HFFc6 (cell line): ENCODE results near the gene TFAP2E. TPM values are rescaled to one million over a fixed set of nuclear protein-coding genes. Genes with fewer than 3 reads are reported as not detected.
A peak's percentile ranks its signal among the peaks of the same experiment; 100 is the strongest.

ENCODE experiments used
- DNase-seq: peaks from one replicate; pipeline ENCODE4 v3.0.0-alpha.2; 2018
- H3K27ac Mint-ChIP-seq: 2 replicates; pipeline ENCODE4 v1.8.0; 2020; ENCODE audit warnings: mild to moderate bottlenecking, mixed read lengths
- H3K27me3 Mint-ChIP-seq: 2 replicates; pipeline ENCODE4 v1.8.0; 2021; ENCODE audit warnings: mild to moderate bottlenecking, moderate library complexity, mixed read lengths; ENCODE audit not compliant: insufficient read depth
- H3K36me3 Mint-ChIP-seq: 2 replicates; pipeline ENCODE4 v1.8.0; 2021; ENCODE audit warnings: low read depth, mixed read lengths
- H3K4me1 Mint-ChIP-seq: 2 replicates; pipeline ENCODE4 v1.8.0; 2020; ENCODE audit warnings: low read depth, mixed read lengths
- H3K4me3 Mint-ChIP-seq: 2 replicates; pipeline ENCODE4 v1.8.0; 2020; ENCODE audit warnings: mild to moderate bottlenecking, moderate library complexity, mixed read lengths
- H3K9me3 Mint-ChIP-seq: 2 replicates; pipeline ENCODE4 v1.8.0; 2020; ENCODE audit warnings: mild to moderate bottlenecking, mixed read lengths
- total RNA-seq, 6 experiments: library from RNA; stranded (reverse); fragmentation: NEBNext Ultra II Directional; extraction: Animal tissue kit (Norgen Biotek cat#: 25700); gene quantifications; 2 replicates in 1 of 6; 3 replicates in 5 of 6; pipeline ENCODE4 v1.2.3, GENCODE V29; 2021
- TF ChIP-seq, protein P1 (sequence below): fragments of 200-600 bp; sonication (generic); IDR thresholded peaks from 2 replicates; pipeline ENCODE4 v1.5.0; 2021; ENCODE audit warnings: antibody characterized with exemption, mild to moderate bottlenecking

Gene TFAP2E
- total RNA-seq, 6 experiments from 2014 or later: 0.11 to 0.21 (median 0.13) TPM

DNA sequence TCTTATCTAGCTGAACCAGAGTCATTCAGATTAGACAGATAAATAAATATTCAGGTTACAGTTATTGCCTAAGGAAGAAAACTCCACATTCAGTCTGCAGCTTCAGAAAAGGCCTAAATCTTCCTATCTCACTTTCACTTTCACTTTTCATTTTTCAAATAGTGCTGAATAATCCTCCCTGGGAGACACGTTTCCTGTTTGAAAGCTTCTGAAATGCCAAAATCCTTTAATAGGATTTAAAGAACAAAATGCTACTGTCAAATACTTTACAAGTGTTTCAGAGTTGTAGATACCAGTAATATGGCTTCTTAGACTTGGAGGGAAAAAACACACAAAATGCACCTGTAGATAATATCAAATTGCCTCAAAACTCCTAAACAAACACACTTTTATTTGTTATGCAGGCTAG, 64.3 kb downstream of the TFAP2E start:
- Mint-ChIP-seq H3K4me3 (peak overlapping the region; percentile 90), H3K27me3 (peaks cover 6% of the 10 kb centered on the region), H3K27ac (peak overlapping the region; percentile 79), H3K36me3 (peaks cover 19% of the 10 kb centered on the region), H3K4me1 (peaks cover 42% of the 10 kb centered on the region), H3K9me3 (peaks cover 3% of the 10 kb centered on the region)
- TF ChIP-seq, protein P1, sequence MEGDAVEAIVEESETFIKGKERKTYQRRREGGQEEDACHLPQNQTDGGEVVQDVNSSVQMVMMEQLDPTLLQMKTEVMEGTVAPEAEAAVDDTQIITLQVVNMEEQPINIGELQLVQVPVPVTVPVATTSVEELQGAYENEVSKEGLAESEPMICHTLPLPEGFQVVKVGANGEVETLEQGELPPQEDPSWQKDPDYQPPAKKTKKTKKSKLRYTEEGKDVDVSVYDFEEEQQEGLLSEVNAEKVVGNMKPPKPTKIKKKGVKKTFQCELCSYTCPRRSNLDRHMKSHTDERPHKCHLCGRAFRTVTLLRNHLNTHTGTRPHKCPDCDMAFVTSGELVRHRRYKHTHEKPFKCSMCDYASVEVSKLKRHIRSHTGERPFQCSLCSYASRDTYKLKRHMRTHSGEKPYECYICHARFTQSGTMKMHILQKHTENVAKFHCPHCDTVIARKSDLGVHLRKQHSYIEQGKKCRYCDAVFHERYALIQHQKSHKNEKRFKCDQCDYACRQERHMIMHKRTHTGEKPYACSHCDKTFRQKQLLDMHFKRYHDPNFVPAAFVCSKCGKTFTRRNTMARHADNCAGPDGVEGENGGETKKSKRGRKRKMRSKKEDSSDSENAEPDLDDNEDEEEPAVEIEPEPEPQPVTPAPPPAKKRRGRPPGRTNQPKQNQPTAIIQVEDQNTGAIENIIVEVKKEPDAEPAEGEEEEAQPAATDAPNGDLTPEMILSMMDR: no peak
- DNase-seq: no peak

DNA sequence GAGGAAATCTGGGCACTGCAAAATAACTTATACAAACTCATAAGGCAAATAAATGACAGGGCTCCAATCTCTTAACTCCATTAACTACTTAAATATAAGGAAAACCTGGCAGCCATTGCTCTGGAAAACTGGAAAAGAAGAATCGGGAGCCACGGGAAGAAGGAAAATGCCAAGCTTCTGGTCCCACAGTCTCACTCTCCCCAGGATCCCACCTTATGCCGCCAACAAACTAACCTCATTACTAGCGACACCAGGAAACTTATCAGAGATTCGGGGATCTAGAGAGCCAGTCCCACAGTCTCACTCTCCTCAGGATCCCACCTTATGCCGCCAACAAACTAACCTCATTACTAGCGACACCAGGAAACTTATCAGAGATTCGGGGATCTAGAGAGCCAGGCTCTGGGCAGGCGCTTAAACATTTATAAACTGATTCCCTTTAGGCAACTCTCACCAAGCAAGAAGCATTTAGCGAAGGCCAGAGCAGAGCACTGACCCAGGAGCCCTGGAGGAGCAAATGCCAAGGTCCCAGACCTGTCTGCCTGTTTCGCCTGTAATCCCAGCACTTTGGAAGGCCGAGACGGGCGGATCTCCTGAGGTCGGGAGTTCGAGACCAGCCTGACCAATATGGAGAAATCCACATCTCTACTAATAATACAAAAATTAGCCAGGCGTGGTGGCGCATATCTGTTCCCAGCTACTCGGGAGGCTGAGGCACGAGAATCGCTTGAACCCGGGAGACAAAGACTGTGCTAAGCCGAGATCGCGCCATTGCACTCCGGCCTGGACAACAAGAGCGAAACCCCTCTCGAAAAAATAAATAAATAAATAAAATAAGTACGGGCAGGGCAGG, 67.5 kb downstream of the TFAP2E start:
- Mint-ChIP-seq H3K4me3 (peak overlapping the region; percentile 100), H3K36me3 (peaks cover 19% of the 10 kb centered on the region), H3K9me3 (peaks cover 3% of the 10 kb centered on the region), H3K27ac (peak overlapping the region; percentile 100), H3K27me3 (peaks cover 15% of the 10 kb centered on the region), H3K4me1 (peaks cover 41% of the 10 kb centered on the region)
- DNase-seq: no peak
- TF ChIP-seq, protein P1: no peak

DNA sequence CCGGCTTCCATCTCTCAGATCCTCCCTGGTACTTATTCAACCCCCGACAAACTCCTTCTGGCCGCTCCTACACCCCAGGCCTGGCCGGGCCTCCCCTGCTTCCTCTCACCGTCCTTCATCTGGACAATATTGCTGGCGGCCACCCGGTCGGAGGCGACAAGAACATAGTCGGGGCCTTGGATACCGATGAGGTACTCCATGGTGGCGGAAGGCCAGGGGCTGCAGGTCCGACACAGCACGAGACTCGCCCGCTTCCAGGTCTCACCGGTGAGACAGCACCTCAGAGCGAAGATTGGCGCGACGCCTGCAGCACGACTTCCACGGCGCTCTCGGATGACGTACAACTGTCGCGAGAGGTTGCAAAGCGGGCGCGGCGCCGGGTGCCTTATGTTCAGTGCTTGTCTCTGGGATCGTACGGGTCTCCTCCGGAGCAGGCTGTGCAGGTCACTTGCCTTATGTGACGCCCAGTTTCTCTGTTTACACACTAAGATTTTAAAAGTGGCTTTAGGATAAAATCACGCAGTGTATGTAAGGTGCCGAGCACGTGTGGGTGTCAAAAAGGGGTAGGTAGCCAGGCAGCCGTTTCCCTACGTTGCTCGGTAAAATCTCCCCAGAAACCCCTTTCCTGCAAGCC, 68.2 kb downstream of the TFAP2E start, which contains the start of gene PSMB2:
Gene PSMB2, minus strand, starts transcription at position 294 of the 634 bp plus-strand sequence. Its CDS starts 94 bp downstream, at position 200.
- peak; percentile 94 for DNase-seq
- Mint-ChIP-seq H3K36me3 (peaks cover 19% of the 10 kb centered on the region), H3K4me1 (peaks cover 41% of the 10 kb centered on the region), H3K27ac (peak within 1 kb of the TSS; percentile 100), H3K4me3 (peak within 1 kb of the TSS; percentile 100), H3K9me3 (peaks cover 3% of the 10 kb centered on the region), H3K27me3 (peaks cover 21% of the 10 kb centered on the region)
- TF ChIP-seq, protein P1: no peak

DNA sequence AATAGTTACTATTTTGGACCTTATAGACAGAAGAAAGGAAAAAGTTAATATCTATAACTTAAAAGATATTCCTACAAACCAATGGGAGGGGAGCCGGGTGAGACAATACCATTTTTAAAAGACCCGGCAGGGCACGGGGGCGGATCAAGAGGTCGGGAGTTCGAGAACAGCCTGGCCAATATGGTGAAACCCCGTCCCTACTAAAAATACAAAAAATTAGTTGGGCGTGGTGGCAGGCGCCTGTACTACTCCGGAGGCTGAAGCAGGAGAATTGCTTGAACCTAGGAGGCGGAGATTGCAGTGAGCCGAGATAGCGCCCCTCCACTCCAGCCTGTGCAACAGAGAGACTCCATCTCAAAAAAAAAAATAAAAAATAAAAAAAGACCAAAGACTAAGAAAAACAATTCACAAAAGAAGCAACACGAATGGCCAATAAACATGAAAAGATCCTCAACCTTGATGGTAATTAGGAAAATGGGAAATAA, 69.4 kb downstream of the TFAP2E start:
- TF ChIP-seq, protein P1: peak; percentile 8; the same call in 1 of the 2 replicates

DNA sequence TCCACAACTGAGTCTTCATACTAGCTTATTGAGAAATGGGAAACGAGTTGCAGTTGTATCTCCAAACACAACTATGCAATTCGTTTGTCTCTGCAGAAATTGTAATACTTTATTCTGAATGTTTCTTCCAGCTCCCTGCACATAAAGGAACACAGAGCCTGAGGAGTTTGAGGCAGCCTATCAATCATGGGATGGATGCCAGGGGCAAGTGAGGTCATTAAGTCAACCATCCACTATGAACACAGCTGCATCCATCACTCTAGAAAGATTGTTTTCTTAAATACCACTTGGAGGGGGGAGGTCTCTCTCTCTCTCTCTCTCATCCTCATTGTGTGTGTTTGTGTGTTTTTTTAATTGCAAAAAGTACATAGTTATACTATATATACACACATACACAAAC, 71.1 kb downstream of the TFAP2E start:
- H3K4me1 Mint-ChIP-seq: peaks cover 23% of the 10 kb centered on the region
- H3K27me3 Mint-ChIP-seq: peaks cover 35% of the 10 kb centered on the region
- DNase-seq: no peak
- no peak overlapping the region for H3K4me3 Mint-ChIP-seq
- TF ChIP-seq, protein P1: no peak
- peaks cover 13% of the 10 kb centered on the region for H3K36me3 Mint-ChIP-seq
- no peak overlapping the region for H3K27ac Mint-ChIP-seq
- peaks cover 3% of the 10 kb centered on the region for H3K9me3 Mint-ChIP-seq

More for the DNA sequence above, 69.4 kb downstream of the TFAP2E start:
- peaks cover 32% of the 10 kb centered on the region for H3K27me3 Mint-ChIP-seq
- peaks cover 37% of the 10 kb centered on the region for H3K4me1 Mint-ChIP-seq
- peak; percentile 35 for DNase-seq
- peaks cover 19% of the 10 kb centered on the region for H3K36me3 Mint-ChIP-seq
- H3K27ac Mint-ChIP-seq: peak overlapping the region; percentile 100
- H3K9me3 Mint-ChIP-seq: peaks cover 3% of the 10 kb centered on the region
- peak overlapping the region; percentile 100 for H3K4me3 Mint-ChIP-seq

Other genes with a start within 250 kb of the TFAP2E start
- gene KIAA0319L, start 15.9 kb upstream of the TFAP2E start, total RNA-seq: 10 to 100 TPM; 30.5 to 39.0 (median 31.8) TPM
- gene NCDN, start 15.5 kb upstream of the TFAP2E start, total RNA-seq: 10 to 100 TPM; 43.4 to 63.2 (median 49.0) TPM
- gene PSMB2, start 68.2 kb downstream of the TFAP2E start, total RNA-seq: 100 to 1,000 TPM in 3 of 6 experiments, 10 to 100 TPM in 3; 80.8 to 117 (median 98.1) TPM
- 10 to 100 TPM; 21.0 to 22.4 (median 21.8) TPM for gene C1orf216, start 145.6 kb downstream of the TFAP2E start, total RNA-seq
- 10 to 100 TPM; 13.5 to 30.1 (median 27.3) TPM for gene CLSPN, start 196.7 kb downstream of the TFAP2E start, total RNA-seq
- gene AGO4, start 234.7 kb downstream of the TFAP2E start, total RNA-seq: 1 to 10 TPM; 3.6 to 6.9 (median 6.3) TPM